HG03442 (cell line): ENCODE results near the gene TRIM47.

Experiments used
- ATAC-seq: cut with Tn5 transposase; IDR thresholded peaks from one replicate; pipeline ENCODE4 v1.9.1; 2021; ENCODE audit warnings: mild to moderate bottlenecking, moderate library complexity; ENCODE audit not compliant: unreplicated experiment

The TRIM47 gene

GRCh38 chr17:75878174-75878998 lies at the start of gene TRIM47:
Gene TRIM47, minus strand, starts transcription at chr17:75878581. Its CDS starts 33 bp downstream, at chr17:75878548.
- ATAC-seq, result peak; percentile 28

- ATAC-seq, result no peak
These were observed 49.0 kb upstream of the TRIM47 start for GRCh38 chr17:75927286-75927922.

GRCh38 chr17:75926456-75926855 lies 48.1 kb upstream of the TRIM47 start:
- ATAC-seq, result no peak

- ATAC-seq, result no peak
These were observed 47.5 kb upstream of the TRIM47 start for GRCh38 chr17:75925912-75926311.

DNA sequence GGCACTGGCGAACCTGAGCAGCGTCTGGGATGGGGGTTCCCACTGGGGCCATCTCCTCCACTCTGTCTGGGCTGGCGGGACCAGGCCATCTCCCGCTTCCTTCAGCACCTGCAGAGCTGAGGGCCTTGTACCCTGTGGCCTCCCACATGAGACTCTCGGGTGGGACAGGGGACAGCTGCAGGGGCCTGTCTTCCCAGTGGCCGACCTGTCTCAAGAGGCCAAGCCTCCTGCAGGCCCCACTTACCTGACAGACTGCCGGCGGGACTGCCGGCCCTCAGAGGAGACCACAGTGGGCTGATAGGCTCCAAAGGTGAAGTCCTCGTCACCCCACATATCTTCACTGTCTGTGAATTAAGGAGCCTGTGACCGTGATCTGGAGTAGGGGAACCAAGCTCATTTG lies 46.7 kb upstream of the TRIM47 start:
- no peak for ATAC-seq

DNA sequence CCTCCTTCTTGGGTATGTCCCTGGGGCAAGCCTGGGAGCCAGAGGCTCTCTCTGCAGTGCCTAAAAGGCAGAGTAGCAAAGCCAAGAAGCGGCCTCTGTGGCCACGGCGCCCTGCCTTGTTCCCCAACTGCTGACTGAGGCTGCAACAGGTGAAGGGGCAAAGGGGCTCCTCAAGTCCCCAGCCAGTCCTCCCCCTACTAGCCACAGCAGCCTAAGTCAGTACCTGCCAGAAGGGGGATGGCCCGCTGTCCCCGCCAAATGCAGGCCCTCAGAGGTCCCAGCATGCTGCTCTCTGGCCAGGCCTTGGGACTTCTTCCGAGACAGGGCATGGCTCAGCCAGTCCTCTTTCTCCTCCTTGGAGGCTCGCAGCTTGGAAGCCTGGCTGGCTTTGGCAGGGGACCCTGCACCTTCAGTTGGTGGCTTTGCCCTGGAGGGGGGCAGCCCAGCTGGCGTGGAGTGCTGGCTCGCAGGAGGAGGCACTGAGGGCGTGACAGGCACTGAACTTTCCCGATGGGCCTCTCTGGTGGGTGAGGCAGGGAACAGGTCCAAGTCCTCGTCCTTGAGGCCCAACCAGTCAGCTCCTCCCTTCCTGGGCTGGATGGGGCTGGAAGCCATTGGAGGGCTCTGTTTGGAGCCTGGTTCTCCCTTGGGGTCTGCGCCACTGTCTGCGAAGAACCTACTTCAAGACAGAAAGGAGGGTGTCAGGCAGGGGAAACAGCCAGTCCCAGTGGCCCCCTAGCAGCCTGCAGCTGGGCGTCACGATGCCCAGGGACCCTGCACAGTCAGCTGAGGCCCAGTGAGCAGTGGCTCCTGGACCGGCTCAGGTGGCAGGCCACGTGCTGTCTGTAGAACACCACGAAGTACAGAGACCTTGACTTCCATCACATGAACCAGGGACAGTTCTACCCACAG lies 44.8 kb upstream of the TRIM47 start:
- no peak for ATAC-seq

DNA sequence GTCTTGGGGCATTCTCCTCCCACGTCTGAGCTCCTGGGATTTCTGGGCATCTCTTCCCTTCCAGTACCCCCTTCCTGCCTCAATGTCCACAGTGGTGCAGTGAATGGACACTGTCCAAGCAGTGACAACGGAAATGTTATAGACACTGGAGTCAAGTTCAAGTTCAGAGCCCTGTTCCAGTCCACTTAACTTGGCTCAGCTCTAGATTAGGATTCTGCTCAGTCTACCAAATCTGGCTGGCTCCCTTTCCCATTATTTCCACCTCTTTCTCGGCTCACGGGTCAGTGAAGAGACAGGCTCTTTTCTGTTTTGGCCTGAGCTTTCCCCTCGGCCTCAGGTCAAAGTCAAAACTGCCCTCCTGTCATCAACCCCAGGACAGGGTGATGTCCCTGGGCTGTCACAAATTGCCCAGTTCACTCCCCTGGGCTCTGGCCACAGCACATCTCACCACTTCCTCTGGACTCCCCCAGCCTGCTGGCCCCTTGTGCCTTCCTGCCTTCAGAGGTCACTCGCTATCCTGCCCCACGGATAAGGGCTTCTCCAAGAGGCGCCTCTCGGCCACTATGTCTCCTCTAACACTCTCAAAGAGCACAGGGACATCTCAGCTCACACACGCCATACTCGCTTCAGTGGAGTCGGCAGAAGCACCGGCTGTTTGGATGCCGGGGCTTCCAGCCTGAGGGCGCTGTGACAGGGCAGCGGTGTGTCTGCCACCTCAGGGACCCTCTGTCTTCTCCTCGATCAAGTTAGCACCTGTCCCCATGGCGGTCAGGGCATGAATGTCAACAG lies 44.0 kb upstream of the TRIM47 start:
- no peak for ATAC-seq

- no peak for ATAC-seq
These were observed 43.2 kb upstream of the TRIM47 start for GRCh38 chr17:75921596-75921995.

- ATAC-seq, result no peak
These were observed 41.7 kb upstream of the TRIM47 start for GRCh38 chr17:75920045-75920560.

- no peak for ATAC-seq
These were observed 41.2 kb upstream of the TRIM47 start for GRCh38 chr17:75919611-75920010.

GRCh38 chr17:75917917-75918445 lies 39.6 kb upstream of the TRIM47 start:
- ATAC-seq, result no peak

DNA sequence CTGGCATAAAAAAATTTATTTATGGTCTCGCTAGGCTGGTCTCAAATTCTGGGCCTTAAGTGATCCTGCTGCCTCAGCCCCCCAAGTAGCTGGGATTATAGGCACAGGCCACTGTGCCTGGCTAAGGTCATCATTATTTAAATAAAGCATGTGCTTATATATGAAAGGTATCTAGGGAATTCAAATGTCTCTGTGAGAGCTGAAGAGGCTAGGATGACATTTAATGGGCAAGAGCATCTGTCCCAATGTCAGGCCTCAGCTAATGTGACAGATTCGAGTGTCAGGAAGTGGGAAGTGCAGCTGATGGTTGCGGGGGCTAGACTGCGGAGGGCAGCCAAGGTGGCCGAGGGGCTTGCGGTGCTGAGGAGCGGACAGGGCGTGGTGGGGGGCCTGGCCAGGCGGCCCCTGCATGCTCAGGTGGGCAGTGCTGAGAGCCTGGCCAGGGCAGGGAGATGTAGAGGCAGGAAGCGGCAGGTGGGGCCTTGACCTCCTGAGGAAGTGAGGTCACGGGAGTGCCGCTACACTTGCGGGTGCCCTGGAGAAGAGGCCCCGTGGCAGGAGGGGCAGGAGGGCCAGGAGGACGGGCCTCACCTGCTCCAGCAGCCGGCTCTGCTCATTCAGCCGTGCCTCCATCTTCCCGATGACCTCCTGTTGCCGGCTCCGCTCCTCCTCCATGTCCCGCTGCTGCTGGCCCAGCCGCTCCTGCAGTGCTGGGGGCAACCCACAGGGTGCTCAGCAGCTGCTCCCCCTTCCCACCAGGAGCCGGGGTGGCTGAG lies 38.9 kb upstream of the TRIM47 start:
- no peak for ATAC-seq

DNA sequence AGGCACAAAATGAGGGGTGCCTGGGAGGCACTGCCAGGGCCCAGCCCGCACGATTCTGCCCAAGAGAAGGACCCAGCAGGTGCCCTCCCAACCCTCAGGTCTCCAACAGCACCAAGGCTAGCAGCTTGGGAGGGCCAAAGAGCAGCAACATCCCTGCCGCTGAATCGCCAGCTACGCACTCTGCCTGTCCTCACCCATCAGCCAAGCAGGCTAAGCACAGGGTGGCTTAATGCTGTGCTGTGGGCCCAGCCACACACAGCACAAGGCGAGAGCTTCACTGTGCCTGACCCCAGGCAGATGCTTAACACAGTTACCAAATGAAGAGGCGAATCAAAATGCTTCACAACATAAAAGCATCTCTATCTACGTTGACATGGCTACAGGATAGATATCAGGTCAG lies 36.9 kb upstream of the TRIM47 start:
- no peak for ATAC-seq

- ATAC-seq, result no peak
These were observed 36.4 kb upstream of the TRIM47 start for GRCh38 chr17:75914643-75915267.

- no peak for ATAC-seq
These were observed 35.3 kb upstream of the TRIM47 start for GRCh38 chr17:75913537-75914210.

GRCh38 chr17:75910699-75911098 lies 32.3 kb upstream of the TRIM47 start:
- ATAC-seq, result no peak

DNA sequence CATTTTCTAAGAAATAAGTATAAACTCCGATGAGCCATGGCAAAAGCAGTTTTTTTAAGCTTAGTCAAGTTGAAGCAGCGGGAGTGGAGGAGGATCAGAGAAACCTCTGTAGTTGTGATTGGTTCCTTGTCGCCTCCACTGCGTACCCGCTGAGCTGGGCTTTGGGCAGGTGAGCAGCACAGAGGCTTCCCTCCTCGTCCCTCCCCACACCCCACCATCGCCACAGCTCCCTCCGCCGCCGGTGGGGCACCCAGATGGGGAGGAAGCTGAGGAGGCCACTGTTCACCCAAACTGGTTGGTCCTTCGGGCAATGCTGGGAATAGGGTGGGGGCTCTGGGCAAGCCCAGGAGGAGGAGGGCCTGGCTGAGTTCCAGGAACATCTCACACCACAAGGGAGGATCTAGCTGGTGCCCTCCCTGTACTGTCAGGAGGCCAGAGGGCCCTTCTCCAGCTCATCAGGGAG lies 31.5 kb upstream of the TRIM47 start:
- no peak for ATAC-seq
